WI38 (cell line): ENCODE measurements around the gene A3GALT2.

Experiments
- H3K4me3 ChIP-seq: 2 replicates; pipeline ENCODE4 v1.5.1; 2011; ENCODE audit warnings: low read depth, mild to moderate bottlenecking, control low read depth, low read length
- TF ChIP-seq, protein P1 (sequence below): IDR thresholded peaks from 2 replicates; pipeline ENCODE4 v1.5.1; 2012; ENCODE audit warnings: low read depth, mild to moderate bottlenecking, control low read depth, low read length

Gene A3GALT2

DNA sequence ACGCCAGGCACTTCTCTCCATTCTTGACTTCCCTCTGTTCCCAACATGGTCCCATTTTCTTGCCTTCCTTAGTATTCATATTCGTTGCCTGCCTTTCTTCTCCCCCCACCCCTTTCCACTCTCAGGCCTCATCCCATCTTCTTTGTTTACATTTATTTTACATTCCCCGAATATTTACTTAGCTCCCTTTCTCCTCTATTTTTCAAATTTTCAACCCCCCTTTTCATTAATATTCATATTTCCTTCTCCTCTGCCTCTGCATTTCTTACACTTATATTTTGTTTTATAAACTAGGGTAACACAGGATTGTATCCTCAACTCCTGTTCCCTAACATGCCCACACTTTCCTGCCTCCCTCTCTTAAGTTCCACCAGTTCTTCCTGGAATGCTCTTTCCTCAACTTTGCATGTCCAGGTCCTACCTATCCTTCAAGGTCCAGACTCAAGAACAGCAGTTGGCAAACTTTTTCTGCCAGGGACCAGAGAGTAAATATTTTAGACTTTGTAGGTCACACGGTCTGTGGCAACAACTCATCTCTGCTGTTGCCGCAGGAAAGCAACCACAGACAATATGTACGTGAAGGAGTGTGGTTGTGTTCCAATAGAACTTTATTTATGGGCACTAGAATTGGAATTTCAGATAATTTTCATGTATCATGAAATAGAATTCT is 29.8 kb upstream of the A3GALT2 start:
- peak overlapping the region; percentile 62 for H3K4me3 ChIP-seq
- TF ChIP-seq, protein P1, sequence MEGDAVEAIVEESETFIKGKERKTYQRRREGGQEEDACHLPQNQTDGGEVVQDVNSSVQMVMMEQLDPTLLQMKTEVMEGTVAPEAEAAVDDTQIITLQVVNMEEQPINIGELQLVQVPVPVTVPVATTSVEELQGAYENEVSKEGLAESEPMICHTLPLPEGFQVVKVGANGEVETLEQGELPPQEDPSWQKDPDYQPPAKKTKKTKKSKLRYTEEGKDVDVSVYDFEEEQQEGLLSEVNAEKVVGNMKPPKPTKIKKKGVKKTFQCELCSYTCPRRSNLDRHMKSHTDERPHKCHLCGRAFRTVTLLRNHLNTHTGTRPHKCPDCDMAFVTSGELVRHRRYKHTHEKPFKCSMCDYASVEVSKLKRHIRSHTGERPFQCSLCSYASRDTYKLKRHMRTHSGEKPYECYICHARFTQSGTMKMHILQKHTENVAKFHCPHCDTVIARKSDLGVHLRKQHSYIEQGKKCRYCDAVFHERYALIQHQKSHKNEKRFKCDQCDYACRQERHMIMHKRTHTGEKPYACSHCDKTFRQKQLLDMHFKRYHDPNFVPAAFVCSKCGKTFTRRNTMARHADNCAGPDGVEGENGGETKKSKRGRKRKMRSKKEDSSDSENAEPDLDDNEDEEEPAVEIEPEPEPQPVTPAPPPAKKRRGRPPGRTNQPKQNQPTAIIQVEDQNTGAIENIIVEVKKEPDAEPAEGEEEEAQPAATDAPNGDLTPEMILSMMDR: no peak

- peak overlapping the region; percentile 87 for H3K4me3 ChIP-seq
- TF ChIP-seq, protein P1: no peak
These were observed 29.1 kb upstream of the A3GALT2 start for GRCh38 chr1:33349778-33350610.

DNA sequence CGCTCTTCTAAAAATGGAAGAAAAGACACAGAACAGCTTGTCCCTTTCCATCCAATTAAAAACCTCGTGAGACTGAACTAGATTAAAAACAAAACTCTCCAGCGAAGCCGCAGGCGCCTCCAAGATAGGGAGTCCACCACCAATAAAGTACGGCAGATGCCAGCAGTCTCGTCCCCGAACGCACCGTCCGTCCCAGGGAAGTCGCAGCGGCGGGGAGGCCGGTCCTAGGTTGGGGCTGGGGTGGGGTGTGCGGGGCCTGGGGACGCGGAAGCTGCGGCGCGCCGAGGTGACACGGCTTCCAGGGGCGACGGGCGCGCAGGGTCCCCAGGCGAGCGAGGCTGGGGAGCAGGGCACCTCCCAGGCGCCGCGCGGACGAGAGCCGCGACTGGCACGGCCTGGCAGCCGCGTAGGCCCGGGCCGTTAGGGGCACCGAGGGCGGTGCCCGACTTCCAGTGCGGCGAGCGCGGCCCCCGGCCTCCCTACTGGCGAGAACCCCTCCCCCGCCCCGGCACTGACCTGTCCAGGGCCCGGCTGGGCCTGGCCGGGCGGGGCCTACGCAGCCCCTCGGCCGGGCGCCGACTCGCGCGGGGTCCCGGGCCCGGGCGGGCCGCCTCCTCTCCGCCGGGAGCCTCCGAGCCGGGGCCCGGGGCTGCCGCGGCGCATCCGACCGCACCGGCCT is 28.3 kb upstream of the A3GALT2 start:
- TF ChIP-seq, protein P1: no peak
- peak overlapping the region; percentile 87 for H3K4me3 ChIP-seq

GRCh38 chr1:33348676-33349080 is 27.8 kb upstream of the A3GALT2 start:
- TF ChIP-seq, protein P1: no peak
- H3K4me3 ChIP-seq: peak overlapping the region; percentile 87

GRCh38 chr1:33348194-33348593 is 27.3 kb upstream of the A3GALT2 start:
- TF ChIP-seq, protein P1: no peak
- H3K4me3 ChIP-seq: peak overlapping the region; percentile 87

DNA sequence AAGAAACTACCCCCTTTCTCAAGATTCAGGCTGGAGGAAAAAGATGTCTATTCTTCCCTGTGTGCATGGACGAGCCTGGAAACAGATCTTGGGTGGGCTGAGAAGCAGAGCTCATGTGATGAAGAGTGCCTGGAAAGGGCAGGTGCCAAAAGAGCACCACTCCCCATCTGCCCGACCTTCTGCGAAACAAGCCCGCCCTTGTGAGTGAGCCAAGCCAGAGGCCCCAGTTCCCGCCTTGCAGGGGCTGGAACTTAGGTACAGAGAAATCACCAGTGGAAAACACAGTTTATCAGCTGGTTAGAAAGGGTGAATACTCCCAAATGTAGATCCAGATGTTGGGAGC is 26.7 kb upstream of the A3GALT2 start:
- peak overlapping the region; percentile 87 for H3K4me3 ChIP-seq

More for the DNA sequence above, 26.7 kb upstream of the A3GALT2 start:
- TF ChIP-seq, protein P1: no peak
